Measurements from ENCODE around the gene MPV17L2.

DNA sequence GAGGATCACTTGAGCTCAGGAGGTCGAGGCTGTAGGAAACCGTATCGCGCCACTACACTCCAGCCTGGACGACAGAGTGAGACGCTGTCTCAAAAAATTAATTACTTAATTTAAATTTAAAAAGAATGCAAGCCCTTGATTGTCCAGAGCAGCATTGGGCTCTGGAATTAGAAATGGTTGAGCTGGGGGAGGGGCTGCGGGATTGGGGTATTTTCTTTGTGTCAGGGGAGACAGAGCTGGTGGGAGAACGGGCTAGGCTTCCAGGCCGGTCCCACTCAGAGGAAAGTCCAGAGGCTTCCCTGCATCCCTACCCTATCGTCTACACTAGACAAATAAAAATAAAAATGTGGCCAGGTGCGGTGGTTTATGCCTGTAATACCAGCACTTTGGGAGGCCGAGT is 13.0 kb downstream of the MPV17L2 start:
- TF ChIP-seq, protein P1, sequence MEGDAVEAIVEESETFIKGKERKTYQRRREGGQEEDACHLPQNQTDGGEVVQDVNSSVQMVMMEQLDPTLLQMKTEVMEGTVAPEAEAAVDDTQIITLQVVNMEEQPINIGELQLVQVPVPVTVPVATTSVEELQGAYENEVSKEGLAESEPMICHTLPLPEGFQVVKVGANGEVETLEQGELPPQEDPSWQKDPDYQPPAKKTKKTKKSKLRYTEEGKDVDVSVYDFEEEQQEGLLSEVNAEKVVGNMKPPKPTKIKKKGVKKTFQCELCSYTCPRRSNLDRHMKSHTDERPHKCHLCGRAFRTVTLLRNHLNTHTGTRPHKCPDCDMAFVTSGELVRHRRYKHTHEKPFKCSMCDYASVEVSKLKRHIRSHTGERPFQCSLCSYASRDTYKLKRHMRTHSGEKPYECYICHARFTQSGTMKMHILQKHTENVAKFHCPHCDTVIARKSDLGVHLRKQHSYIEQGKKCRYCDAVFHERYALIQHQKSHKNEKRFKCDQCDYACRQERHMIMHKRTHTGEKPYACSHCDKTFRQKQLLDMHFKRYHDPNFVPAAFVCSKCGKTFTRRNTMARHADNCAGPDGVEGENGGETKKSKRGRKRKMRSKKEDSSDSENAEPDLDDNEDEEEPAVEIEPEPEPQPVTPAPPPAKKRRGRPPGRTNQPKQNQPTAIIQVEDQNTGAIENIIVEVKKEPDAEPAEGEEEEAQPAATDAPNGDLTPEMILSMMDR (IDR thresholded peaks at IDR 0.05) = no peak
- TF ChIP-seq POLR2A (IDR thresholded peaks at IDR 0.05) = no peak
